OCI-LY1 (cell line): ENCODE results near the gene SLC22A4.

ENCODE experiments used
- H2AFZ ChIP-seq: fragments of 200-600 bp; sonication (generic), shearing (Covaris generic); 2 replicates; pipeline ENCODE4 v1.6.0; 2014; ENCODE audit warnings: antibody characterized with exemption, mild to moderate bottlenecking, low read length
- H3F3A ChIP-seq: fragments of 200-600 bp; sonication (generic), shearing (Covaris generic); 2 replicates; pipeline ENCODE4 v1.6.0; 2014; ENCODE audit warnings: mild to moderate bottlenecking, antibody characterized with exemption, low read length, moderate library complexity; ENCODE audit not compliant: insufficient read depth
- H3K27ac ChIP-seq: fragments of 200-600 bp; sonication (generic); 2 replicates; pipeline ENCODE4 v1.5.1; 2014; ENCODE audit warnings: low read length, mixed run types, mild to moderate bottlenecking, low read depth; ENCODE audit not compliant: poor library complexity, severe bottlenecking
- H3K27me3 ChIP-seq: fragments of 200-600 bp; sonication (generic); 2 replicates; pipeline ENCODE4 v1.6.0; 2014; ENCODE audit warnings: antibody characterized with exemption, mild to moderate bottlenecking, low read length, moderate library complexity; ENCODE audit not compliant: insufficient read depth
- H3K36me3 ChIP-seq: fragments of 200-600 bp; sonication (generic); 2 replicates; pipeline ENCODE4 v1.6.1; 2014; ENCODE audit warnings: mild to moderate bottlenecking, antibody characterized with exemption, low read length, moderate library complexity, mixed read lengths; ENCODE audit not compliant: insufficient read depth
- H3K4me1 ChIP-seq: fragments of 200-600 bp; sonication (generic); 2 replicates; pipeline ENCODE4 v1.5.1; 2014; ENCODE audit warnings: mild to moderate bottlenecking, low read length, moderate library complexity; ENCODE audit not compliant: insufficient read depth, severe bottlenecking
- H3K4me2 ChIP-seq: fragments of 200-600 bp; sonication (generic), shearing (Covaris generic); 2 replicates; pipeline ENCODE4 v1.6.1; 2014; ENCODE audit warnings: low read length
- H3K4me3 ChIP-seq: fragments of 200-600 bp; sonication (generic); 2 replicates; pipeline ENCODE4 v1.5.1; 2014; ENCODE audit warnings: low read length, low read depth, mild to moderate bottlenecking, mixed read lengths; ENCODE audit not compliant: poor library complexity, severe bottlenecking
- H3K79me2 ChIP-seq: fragments of 200-600 bp; shearing (Covaris generic); 2 replicates; pipeline ENCODE4 v1.6.1; 2016; ENCODE audit warnings: mixed run types, low read length, mixed read lengths; ENCODE audit not compliant: insufficient read depth
- H3K9ac ChIP-seq: fragments of 200-600 bp; sonication (generic), shearing (Covaris generic); 2 replicates; pipeline ENCODE4 v1.6.1; 2014; ENCODE audit warnings: mild to moderate bottlenecking, low read length, mixed read lengths
- H3K9me2 ChIP-seq: fragments of 200-600 bp; sonication (generic), shearing (Covaris generic); 2 replicates; pipeline ENCODE4 v1.6.1; 2014; ENCODE audit warnings: low read depth, mild to moderate bottlenecking, low read length, mixed read lengths
- H3K9me3 ChIP-seq: fragments of 200-600 bp; shearing (Covaris generic); 2 replicates; pipeline ENCODE4 v1.6.1; 2014; ENCODE audit warnings: low read length, mixed read lengths
- H4K20me1 ChIP-seq: fragments of 200-600 bp; sonication (generic), shearing (Covaris generic); 2 replicates; pipeline ENCODE4 v1.6.0; 2016; ENCODE audit warnings: mild to moderate bottlenecking, low read length; ENCODE audit not compliant: insufficient read depth
- CTCF ChIP-seq: fragments of 200-600 bp; sonication (generic), shearing (Covaris generic); IDR thresholded peaks from 2 replicates; pipeline ENCODE4 v1.5.1; 2017; ENCODE audit warnings: mild to moderate bottlenecking, antibody characterized with exemption, low read length, moderate library complexity, mixed read lengths
- EZH2 ChIP-seq: fragments of 200-600 bp; sonication (generic), shearing (Covaris generic); IDR thresholded peaks from 2 replicates; pipeline ENCODE4 v1.8.0; 2017; ENCODE audit warnings: borderline replicate concordance, mixed run types, mild to moderate bottlenecking, antibody characterized with exemption, low read length, moderate library complexity, mixed read lengths

SLC22A4 gene

GRCh38 chr5:132375957-132376356 lies 81.8 kb downstream of the SLC22A4 start:
- H3K4me2 ChIP-seq = no peak overlapping the region
- no peaks in the 10 kb centered on the region for H4K20me1 ChIP-seq
- no peak for TF ChIP-seq EZH2
- no peak for TF ChIP-seq CTCF
- no peak overlapping the region for H2AFZ ChIP-seq
- no peaks in the 10 kb centered on the region for H3K79me2 ChIP-seq
- H3K27ac ChIP-seq = no peak overlapping the region
- H3K36me3 ChIP-seq = no peaks in the 10 kb centered on the region
- no peak overlapping the region for H3K9ac ChIP-seq
- no peaks in the 10 kb centered on the region for H3F3A ChIP-seq
- H3K4me3 ChIP-seq = no peak overlapping the region
- H3K4me1 ChIP-seq = no peaks in the 10 kb centered on the region
- no peaks in the 10 kb centered on the region for H3K27me3 ChIP-seq
- no peaks in the 10 kb centered on the region for H3K9me3 ChIP-seq
- H3K9me2 ChIP-seq = no peaks in the 10 kb centered on the region

GRCh38 chr5:132376694-132377641 lies 82.8 kb downstream of the SLC22A4 start:
- Histone ChIP-seq H3K4me1 (no peaks in the 10 kb centered on the region), H3K9ac (no peak overlapping the region), H3F3A (no peaks in the 10 kb centered on the region), H3K79me2 (no peaks in the 10 kb centered on the region), H3K4me3 (no peak overlapping the region), H3K27me3 (no peaks in the 10 kb centered on the region), H3K9me2 (no peaks in the 10 kb centered on the region), H3K9me3 (no peaks in the 10 kb centered on the region), H3K36me3 (no peaks in the 10 kb centered on the region), H2AFZ (no peak overlapping the region), H4K20me1 (no peaks in the 10 kb centered on the region), H3K4me2 (no peak overlapping the region), H3K27ac (no peak overlapping the region)
- TF ChIP-seq CTCF (no peak), EZH2 (no peak)

GRCh38 chr5:132377738-132378137 lies 83.5 kb downstream of the SLC22A4 start:
- H4K20me1 ChIP-seq = no peaks in the 10 kb centered on the region
- no peaks in the 10 kb centered on the region for H3F3A ChIP-seq
- H3K4me1 ChIP-seq = no peaks in the 10 kb centered on the region
- H3K9me2 ChIP-seq = no peaks in the 10 kb centered on the region
- H3K79me2 ChIP-seq = no peaks in the 10 kb centered on the region
- no peak overlapping the region for H3K4me2 ChIP-seq
- no peak overlapping the region for H3K27ac ChIP-seq
- H3K27me3 ChIP-seq = no peaks in the 10 kb centered on the region
- no peak overlapping the region for H3K9ac ChIP-seq
- H2AFZ ChIP-seq = no peak overlapping the region
- TF ChIP-seq EZH2 (no peak), CTCF (no peak)
- no peaks in the 10 kb centered on the region for H3K9me3 ChIP-seq
- no peaks in the 10 kb centered on the region for H3K36me3 ChIP-seq
- H3K4me3 ChIP-seq = no peak overlapping the region
